ENCODE results near the gene FLAD1.

GRCh38 chr1:154959426-154959780 lies 23.7 kb upstream of the FLAD1 start:
- TF ChIP-seq POLR2A (IDR thresholded peaks at IDR 0.05; ENCODE audit: extremely low read depth, insufficient read length) (no peak), CTCF (IDR thresholded peaks at IDR 0.05; ENCODE audit: low read depth, low read length) (no peak), MYC (IDR thresholded peaks at IDR 0.05; ENCODE audit: low read depth, low read length) (no peak)
